ENCODE measurements around the gene PDE3B.

GRCh38 chr11:14676068-14676467 lies 32.5 kb downstream of the PDE3B start:
- TF ChIP-seq POLR2A (IDR thresholded peaks at IDR 0.05) = no peak
- TF ChIP-seq, protein P1, sequence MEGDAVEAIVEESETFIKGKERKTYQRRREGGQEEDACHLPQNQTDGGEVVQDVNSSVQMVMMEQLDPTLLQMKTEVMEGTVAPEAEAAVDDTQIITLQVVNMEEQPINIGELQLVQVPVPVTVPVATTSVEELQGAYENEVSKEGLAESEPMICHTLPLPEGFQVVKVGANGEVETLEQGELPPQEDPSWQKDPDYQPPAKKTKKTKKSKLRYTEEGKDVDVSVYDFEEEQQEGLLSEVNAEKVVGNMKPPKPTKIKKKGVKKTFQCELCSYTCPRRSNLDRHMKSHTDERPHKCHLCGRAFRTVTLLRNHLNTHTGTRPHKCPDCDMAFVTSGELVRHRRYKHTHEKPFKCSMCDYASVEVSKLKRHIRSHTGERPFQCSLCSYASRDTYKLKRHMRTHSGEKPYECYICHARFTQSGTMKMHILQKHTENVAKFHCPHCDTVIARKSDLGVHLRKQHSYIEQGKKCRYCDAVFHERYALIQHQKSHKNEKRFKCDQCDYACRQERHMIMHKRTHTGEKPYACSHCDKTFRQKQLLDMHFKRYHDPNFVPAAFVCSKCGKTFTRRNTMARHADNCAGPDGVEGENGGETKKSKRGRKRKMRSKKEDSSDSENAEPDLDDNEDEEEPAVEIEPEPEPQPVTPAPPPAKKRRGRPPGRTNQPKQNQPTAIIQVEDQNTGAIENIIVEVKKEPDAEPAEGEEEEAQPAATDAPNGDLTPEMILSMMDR (IDR thresholded peaks at IDR 0.05) = no peak

Measured in heart left ventricle (tissue), 13 donors.